IPS-NIHi7 (cell line): ENCODE data around the gene COMMD4.
"Not testable (repeated sequence)": the region's sequence is repeated elsewhere in the genome, so short reads cannot be mapped to it uniquely, and the experiment has no call there.

ENCODE experiments used
- DNase-seq: peaks from one replicate; pipeline ENCODE4 v3.0.0; 2012; ENCODE audit warnings: mixed read lengths; ENCODE audit errors: extremely low spot score

COMMD4 gene

DNA sequence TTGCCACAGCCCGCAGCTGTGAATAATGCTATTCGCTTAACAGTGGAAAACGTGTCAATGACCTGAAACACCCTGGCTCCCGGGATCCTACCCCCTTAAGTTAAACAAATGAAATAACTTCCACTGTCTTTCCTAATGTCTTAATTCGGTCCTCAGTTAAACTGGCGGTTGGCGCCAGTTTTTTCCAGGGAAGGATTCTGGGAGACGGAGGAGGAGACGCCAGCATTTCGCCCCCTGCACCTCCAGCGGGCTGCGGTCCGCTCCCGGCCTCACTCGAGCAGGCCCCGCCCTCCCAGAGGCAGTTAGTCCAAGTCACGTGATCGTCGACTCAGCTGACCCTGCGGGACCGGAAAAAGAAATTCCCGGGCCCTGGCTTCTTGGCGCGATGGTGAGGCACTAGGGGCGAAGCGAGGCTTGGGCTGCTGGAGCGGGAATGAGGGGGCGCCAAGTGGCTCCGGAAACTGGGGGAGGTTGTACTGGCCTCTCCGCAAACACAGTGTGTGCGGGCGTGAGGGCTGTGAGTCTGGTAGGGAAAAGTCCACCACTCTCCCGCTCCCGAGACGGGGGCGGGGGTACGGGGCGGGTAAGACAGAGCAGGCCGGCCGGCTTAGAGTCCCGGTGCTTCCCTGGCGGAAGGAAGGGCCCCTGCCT, at the start of gene COMMD4:
Gene COMMD4 (plus strand): TSS at position 359 of the 651 bp plus-strand sequence. CDS start 27 bp downstream, at position 386.
- DNase-seq: peak; percentile 79

DNA sequence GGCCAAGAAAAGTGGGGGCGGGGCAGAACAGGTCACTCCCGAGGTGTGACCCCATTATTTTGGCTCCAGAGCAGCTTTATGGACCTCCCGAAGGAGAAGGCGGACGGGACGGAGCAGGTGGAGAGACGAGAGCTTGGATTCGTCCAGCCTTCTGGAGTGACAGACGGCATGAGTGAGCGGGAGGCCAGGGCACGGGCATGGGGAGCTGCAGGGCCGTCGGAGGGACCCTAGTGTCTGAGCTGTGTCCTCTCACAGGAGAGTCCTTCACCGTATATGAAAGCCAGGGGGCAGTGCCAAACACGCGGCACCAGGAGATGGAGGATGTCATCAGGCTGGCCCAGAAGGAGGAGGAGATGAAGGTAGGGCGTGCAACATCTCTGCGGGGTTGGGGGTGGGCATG, 42.2 kb upstream of the COMMD4 start:
- not testable (repeated sequence) for DNase-seq

DNA sequence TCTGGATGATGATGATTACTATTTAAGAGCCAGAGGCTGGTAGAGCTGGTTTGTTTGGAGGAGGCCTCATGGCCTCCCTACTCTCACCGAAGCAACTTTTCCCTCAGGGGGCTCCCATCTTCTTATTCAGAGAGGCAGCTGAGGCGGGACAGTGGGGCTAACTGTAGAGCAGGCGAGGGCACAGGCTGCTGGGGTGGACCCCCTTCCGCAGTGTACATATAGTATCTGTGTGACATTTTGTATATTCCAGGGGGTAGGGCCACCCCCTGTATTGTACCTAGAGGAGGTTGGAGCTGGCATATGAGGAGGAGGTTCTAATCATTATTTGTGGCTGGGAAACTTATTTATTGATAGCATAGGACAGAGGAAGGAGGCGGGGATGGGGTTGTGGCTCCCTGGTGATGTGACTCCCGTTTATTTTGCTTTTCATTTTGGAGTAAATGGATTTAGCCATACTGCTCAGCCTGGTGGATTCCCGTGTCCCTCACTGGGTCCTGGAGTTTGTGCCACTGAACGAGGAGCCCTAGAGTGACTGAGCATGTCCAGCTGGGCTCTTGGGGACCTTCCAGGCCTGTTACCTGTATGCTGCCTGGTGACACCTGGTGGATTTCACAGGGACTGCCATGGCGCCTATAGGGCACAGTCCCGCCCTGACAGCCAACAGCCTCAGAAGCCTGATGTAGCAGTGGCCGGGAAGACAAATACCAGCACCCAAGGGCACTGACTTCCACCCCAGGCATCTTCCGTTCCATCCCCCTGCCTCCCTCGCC, 37.1 kb upstream of the COMMD4 start:
- not testable (repeated sequence) for DNase-seq

DNA sequence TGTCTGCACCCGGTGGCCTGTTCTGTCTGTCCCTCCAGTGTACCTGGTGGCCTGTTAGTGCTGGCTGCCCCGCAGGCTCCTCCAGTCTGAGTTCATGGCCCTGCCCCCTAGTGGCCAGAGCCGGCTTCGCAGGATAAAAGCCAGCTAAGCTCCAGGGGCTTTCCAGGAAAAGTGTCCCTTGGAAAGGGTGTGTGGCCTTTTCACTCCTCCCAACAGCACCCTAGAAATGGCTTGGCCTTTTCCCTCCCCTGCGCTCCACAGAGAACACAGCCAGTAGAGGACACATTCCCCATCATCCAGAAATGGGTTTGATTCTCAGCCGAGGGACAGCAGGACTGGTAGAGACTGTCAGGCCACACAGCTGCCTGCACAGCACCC, 36.6 kb upstream of the COMMD4 start:
- not testable (repeated sequence) for DNase-seq

DNA sequence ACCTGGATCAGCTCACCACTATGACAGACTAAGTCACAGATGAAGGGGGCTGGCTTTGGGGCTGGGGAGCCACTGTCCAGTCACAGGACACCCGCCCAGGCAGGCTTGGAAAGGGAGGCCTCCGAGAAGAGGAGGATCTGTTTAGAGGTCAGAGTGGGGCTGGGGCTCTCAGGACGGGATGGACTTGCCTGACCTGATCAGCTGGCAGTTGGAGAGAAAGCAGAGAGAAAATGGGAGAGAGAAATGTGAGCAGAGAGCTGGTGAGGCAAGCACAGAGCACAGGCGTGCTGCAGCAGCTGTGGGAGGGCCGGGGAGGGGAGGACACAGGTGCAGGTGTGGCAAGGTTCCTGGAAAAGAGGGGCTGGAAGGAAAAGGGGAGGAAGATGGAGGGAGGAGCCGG, 35.8 kb upstream of the COMMD4 start:
- not testable (repeated sequence) for DNase-seq

DNA sequence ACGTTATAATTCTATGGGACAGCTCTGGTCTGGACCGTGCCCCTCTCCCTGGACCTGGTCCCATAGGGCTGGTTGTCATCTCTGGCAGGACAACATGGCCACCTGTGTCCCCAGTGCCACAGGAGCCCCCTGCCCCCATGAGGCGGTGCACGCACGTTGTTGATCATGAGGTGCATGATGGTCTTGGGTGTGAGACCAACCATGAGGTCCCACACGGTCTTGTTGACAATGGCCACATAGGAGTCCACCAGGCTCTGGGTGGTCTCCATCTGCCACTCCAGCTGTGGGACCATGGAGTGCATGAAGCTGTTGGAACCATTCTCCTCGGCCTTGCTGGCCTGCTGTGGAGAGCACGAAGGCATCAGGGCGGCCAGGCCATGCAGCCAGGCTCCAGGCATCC, 33.5 kb upstream of the COMMD4 start:
- no peak for DNase-seq

DNA sequence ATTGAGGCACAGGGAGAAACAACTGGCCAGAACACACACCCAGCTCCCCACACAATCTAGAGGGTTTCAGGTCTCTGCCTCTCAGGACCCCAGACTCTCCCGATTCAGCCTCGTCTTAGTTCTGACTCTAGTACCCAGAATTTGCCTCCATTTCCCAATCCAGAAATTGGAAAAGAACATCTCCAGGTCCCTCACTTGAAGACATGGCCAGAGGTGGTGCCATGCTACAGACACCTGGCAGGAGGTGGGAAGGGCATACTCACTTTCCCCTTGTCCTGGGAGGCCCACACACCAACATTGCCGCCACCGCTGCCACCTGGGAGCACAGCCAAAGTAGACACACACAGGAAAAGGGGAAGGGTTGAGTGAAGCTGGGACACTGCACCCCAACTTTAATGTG, 33.1 kb upstream of the COMMD4 start:
- DNase-seq: not testable (repeated sequence)

DNA sequence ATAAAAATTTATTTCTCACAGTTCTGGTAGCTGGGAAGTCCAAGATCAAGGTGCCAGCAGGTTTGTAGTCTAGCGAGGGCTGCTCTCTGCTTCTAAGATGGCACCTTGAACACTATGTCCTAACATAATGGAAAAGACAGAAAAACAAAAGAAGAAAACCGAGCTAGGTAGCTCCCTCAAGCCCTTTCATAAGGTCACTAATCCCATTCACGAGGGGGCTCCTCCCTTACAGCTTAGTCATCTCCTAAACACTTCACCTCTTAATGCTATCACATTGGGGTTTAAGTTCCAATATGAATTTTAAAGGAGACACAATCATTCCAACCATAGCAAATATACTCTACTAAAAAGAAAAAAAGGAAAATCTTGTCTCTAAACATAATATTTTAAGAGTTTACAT, 29.7 kb upstream of the COMMD4 start:
- no peak for DNase-seq

DNA sequence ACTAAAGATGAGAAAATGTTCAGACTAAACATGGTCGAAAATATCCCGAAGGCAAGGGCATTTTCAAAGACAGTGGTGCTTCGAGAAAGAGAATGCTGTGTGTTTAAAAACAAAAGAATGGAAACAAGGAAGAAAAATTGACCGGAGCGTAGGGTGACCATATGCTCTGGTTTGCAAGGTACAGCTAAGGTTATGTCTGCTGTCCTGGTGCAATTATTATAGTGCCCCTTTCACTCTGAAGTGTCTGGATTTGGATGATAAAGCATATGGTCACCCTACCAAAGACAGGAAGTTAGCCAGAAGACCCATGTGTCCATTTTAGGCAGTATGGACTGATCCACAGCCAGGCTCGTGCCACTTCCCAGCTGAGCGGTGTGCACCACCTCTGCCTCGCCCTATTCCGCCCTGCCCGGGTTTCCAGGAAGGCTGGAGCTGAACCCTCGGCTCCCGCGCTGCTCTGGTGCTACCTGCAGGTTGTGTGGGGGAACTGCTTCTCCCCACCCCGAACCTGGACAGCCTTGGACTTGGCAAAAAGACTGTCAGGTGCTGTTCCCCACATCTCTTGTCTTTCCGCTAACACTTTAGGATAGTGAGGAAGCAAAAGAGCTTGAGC, 28.0 kb upstream of the COMMD4 start:
- DNase-seq: peak; percentile 90

DNA sequence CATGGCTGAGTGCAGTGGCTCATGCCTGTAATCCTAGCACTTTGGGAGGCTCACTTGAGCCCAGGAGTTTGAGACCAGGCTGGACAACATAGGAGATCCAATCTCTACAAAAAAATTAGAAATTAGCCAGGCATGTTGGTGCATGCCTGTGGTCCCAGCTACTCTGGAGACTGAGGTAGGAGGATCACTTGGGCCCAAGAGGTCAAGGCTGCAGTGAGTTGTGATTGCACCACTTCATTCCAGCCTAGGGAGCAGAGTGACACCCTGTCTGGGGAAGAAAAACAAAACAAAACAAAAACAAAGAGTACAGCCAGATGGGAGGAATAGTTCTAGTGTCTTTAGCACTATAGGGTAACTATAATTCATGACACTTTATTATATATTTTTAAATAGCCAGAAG, 26.2 kb upstream of the COMMD4 start:
- no peak for DNase-seq

DNA sequence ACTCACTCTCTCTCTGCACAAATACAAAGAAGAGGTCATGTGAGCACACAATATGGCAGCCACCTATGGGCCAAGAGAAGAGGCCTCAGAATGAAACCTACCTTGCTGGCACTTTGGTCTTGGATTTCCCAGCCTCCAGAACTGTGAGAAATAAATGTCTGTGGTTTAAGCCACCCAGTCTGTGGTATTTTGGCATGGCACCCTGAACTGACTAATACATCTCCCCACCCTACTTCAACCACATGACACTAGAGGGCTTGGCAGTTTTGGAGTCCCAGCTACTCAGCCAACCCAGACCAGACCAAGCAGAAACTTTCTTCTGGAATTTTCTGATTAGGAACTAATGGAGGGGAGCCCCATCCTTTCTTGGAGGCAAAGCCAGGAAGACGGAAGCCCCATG, 23.3 kb upstream of the COMMD4 start:
- DNase-seq: not testable (repeated sequence)

DNA sequence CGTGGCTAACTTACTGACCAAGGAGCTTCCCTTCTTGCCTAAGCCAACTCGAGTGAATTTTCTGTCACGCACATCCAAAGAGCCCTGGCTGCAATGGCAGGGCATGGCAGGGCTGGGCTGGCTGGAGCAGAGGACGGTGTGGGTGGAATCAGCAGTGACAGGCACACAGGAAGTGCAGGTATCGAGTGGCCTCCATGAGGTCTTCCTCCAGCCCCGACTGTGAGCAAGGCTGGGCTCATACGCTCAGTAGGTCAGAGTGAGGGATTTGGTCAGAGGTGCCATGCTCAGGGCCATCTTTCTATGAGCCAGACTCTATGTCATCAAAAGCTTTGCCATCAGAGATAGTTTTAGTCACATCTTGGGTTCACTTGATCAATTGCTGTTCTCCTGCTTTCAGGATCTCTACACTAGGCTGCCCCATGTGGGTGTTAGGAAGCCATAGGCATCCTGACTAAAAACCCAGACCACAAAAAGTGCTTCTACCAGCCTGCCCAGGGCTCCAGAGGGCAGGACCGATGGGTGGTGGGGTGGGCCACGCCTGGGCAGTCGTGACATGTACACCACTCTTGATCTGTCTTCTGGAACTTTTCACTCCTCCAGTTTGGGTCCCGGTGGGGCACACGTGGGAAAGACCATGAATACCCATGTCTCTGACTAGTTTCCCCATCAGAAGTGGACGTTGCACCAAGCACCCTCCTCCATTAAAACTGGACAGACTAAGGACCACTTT, 22.6 kb upstream of the COMMD4 start:
- no peak for DNase-seq

DNA sequence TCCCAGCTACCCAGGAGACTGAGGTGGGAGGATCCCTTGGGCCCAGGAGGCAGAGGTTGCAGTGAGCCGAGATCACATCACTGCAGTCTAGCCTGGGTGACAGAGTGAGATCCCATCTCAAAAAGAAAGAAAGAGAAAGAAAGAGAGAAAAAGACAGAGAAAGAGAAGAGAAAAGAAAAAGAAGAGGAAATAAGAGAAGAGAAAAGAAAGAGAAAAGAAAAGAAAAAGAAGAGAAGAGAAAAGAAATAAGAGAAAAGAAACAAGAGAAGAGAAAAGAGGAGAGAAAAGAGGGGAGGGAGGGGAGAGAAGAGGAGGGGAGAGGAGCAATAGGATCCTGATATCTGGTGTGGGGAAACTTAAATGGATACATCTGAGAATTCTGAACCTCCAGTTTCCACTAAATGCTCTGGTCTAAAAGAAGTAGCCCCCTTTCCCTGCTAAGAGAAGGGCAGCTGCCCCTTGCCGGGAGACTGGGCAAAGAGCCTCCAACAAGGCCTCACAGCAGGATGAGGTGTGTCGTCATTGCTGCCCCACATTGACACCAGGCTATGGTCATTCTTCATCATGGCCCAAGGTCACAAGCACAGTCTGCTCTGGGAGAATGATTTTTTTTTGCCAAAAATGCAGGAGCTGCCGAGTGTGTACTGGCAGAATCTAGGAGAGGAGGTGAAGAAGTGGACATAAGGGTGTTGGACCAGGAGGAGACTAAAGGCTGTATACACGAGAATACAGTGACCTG, 21.1 kb upstream of the COMMD4 start:
- DNase-seq: no peak

DNA sequence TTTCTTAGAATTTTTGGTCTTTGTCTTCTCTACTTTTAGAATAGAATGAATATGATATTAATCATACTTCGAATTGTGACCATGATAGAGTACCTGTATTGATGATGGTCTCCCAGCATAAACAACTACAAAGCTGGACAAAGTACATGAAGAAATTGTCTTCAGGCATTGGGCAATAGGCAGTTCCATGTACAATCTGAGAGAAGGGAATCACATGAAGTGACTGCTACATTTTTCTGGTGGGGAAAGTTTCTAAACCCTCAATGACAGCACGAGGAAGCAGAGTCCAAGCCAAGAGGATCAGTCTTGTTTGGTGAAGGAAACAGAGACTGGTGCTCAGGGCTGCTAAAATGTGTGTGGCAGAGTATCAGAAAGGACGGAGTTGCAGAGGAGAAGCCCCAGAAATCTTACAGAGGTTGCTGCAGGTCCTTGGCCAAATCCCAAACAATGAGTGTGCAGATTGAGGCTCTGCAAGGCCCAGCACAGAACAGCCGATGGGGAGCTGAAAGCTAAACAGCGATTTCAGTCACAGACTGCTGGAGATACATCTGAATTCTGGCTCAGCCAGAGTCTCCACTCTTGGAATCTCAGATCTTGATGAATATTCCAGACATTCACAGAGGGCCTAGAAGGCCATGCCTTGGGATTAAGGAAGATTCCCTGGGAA, 16.5 kb upstream of the COMMD4 start:
- DNase-seq: not testable (repeated sequence)

DNA sequence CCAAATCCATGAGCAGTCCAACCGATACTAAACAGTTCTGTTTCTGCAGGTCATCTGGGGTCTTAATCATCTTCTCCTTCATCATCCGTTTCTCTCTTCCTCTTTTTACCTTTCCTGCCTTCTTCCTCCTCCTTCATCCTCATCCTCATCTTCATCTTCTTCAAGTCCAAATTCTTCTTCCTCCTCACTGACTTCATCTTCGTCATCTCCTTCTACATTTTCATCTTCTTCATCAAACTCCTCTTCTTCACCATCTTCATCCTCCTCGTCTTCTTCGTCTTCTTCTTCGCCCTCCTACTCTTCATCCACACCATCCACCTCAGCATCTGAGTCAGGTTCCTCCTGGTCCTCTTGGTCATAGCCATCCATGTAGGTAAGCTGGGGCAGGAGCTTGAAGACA, 14.2 kb upstream of the COMMD4 start:
- no peak for DNase-seq

DNA sequence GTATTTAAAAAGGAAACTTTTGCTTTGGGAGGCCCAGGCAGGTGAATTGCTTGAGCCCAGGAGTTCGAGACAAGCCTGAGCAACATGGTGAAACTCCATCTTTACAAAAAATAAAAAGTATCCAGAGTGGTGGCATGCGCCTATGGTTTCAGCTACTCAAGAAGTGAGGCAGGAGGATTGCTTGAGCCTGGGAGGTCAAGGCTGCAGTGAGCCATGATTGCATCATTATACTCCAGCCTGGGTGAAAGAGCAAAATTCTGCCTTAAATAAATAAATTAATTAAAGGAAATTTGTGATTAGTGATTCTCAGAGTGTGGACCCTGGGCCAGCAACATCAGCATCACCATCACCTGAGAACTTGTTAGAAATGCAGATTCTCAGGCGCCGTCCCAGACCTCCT, 9.9 kb upstream of the COMMD4 start:
- no peak for DNase-seq

DNA sequence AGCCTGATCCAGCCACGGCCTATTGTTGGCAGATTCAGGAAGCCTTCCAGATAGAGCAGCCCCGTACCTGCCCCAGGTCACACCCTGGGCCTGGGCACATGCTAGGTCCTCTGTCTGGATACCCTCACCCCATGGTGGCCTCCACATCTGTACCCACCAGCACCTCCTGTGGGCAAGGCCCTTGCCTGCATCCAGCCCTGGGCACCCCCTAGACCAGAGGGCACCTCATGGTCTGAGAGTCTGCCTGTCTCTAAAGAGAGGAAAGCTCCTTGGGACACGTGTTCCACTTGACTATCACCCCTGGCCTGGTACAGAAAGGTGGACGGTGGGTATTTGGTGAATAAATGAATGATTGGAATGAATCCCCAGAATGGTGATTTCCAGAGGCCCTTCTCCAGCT, 8.9 kb upstream of the COMMD4 start:
- no peak for DNase-seq

DNA sequence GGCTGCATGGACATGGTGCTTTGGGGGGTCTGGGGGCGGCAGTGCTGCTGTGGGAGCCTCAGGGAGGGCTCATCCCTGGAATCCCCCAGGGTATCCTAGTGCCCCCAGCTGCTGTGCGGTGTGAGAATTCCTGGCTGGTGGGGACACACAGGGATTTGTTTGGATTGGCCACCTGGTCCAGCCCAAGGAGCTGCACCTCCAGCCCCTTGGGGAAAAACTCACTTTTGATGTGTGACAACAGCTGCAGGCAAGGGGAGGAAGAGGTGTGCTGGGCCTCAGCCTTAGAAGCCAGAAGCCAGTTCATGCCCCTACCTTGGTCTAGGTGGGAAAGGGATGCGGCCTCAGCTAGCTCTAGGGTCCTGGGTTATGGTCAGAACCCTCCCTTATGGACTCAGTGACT, 8.4 kb upstream of the COMMD4 start:
- DNase-seq: no peak

DNA sequence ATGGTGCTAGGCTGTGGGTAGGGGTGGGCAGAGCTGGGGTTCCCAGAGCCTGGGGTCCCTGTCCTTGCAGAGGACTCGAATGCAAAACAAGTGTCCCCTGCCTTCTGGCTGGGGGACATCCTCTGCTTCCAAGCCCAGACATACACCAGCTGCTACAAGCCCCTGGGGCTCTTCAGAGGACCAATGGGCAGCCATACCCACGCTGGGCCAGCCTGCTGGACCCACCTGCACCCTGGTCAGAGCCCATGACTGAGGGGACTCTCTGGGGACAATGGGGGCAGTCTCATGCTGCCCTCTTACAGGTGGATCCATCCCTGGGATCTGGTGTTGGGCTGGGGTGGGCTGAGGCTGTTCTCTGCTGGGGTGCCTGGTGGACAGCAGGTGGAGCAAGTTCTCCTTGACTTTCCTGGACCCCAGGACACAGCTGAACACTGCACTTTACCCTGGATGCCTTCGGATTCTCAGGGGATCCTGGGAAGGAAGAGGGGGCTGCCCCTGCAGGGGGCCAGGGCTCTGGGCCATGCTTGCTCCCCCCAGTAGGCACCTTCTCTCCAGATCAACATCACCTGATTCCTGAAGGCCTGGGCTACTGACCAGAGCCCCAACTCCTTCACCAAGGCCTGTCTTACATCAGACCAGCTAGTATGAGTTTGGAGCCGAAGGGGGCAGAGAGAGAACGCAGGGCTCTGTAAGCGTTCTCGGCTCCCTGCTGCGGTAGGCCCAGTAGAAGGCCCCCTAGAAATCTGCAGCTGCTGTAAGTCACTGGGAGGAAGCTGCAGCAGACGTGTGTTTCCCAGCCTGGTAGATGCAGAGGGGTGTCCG, 7.2 kb upstream of the COMMD4 start:
- no peak for DNase-seq

DNA sequence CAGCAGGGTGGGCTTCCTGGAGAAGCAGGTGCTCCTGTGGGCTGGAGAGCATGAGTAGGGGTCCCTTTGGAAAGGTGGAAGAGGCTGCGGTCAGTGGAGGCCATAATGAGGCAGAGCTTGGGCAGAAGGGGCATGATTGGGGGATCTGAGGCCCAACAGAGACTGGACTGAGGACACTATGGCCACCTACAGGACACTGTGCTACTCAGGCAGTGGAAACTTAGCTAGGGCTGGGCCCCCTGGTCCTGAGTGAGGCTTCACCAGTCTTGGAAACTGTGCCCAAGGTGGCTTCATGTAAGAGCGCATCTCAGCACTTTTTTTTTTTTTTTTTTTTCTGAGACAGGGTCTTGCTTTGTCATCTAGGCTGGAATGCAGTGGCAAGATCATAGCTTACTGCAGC, 6.3 kb upstream of the COMMD4 start:
- DNase-seq: no peak
